Activated T-helper 1 cell treated with anti-CD3 and anti-CD28 coated beads, Interleukin-2, amount 50 U/mL, for 16 hours (primary cell): ENCODE measurements around the gene UQCRQ.

Experiments
- DNase-seq, 2 donors: peaks; one replicate each; pipeline ENCODE4 v3.0.0-alpha.2; 2020; ENCODE audit warnings: low read depth in 1 of 2, low spot score in 1 of 2

The UQCRQ gene

GRCh38 chr5:132909702-132910101 is 43.3 kb downstream of the UQCRQ start:
- DNase-seq, result no peak

- no peak for DNase-seq
Observed at GRCh38 chr5:132915681-132916080, 49.2 kb downstream of the UQCRQ start.

GRCh38 chr5:132916086-132916485 is 49.6 kb downstream of the UQCRQ start:
- no peak for DNase-seq
